ENCODE measurements around the gene CWC25. TPM values are rescaled to one million over a fixed set of nuclear protein-coding genes. Genes with fewer than 3 reads are reported as not detected.
"Not testable (repeated sequence)": the region's sequence is repeated elsewhere in the genome, so short reads cannot be mapped to it uniquely, and the experiment has no call there.

CWC25 gene
- polyA plus RNA-seq, 1 of the 3 experiments (the other 2 are of a cell fraction), result 15.6 TPM

DNA sequence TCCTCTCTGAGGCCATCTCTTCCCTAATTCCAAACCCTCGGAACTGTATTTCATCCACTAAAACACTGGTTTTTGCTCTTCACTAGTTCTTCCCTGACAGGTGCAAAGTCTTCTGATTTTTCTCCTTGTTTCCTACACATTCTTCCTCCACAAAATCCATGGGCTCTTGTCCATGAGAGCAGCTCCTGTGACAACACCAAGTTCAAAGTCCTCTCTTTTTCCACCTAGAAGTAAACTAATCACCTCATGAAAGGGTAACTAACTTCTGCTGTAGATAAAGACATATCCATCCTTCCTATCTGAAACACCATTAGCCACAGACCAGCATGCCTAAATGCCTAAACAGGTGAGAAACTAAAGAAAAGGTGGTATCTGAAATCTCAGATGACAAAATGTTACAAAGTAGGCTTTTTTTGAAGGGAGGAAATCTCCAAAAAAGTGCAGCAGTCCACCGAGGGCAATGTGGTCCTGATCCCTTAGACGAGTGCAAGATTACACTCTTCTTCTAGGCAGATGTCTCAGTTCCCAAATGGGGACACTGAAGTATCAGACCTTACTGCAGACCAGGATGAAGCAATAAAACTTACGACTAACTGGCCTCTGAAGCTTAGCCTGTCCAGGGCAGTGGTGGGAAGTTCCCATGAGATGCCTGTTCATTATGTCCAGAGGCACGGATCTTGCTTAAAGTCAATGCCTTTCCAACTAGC is 28.5 kb downstream of the CWC25 start:
- ChIA-PET CTCF (interaction anchor here (1.2 kb wide), 1 partner anchor 9 kb away, joined by 3 read pairs; no protein-coding TSS in a partner anchor), POLR2A (interaction anchor here (1.2 kb wide), 1 partner anchor 58 kb away, joined by 4 read pairs; the partner anchor contains the start of gene RPL23)
- peaks cover 77% of the 10 kb centered on the region for H3K79me2 ChIP-seq (ENCODE audit: insufficient read depth)
- no peak for TF ChIP-seq RFX5 (IDR thresholded peaks at IDR 0.05; ENCODE audit: low read length)
- peaks cover 12 to 31% of the 10 kb centered on the region in 2 experiments for H3K36me3 ChIP-seq (replicated peaks in 1 of 2; ENCODE audit: control insufficient read depth in 1 of 2, insufficient read depth in 2 of 2, low read length in 1 of 2)
- H3K4me2 ChIP-seq, result peak overlapping the region; percentile 86; the same call in 1 of the 2 replicates
- no peak overlapping the region for H3K9ac ChIP-seq
- H4K20me1 ChIP-seq (ENCODE audit: insufficient read depth), result peaks cover 32% of the 10 kb centered on the region
- H3K4me1 ChIP-seq (ENCODE audit: control insufficient read depth in 1 of 2, insufficient read depth in 2 of 2, low read depth in 1 of 2, low read length in 1 of 2), result peaks cover 6 to 19% of the 10 kb centered on the region in 2 experiments; a peak in 3 of 4 replicates
- WGBS (ENCODE audit: low lambda C conversion rate), result 95% methylated on average over 5 of the region's 5 CpGs
- H3K4me3 ChIP-seq (ENCODE audit: low read depth in 2 of 2, low read length in 1 of 2), result no peak overlapping the region
- peaks cover 14% of the 10 kb centered on the region for H3F3A ChIP-seq (replicated peaks; ENCODE audit: insufficient read depth)
- H3K27ac ChIP-seq (ENCODE audit: low read depth in 2 of 2, low read length in 1 of 2), result no peak overlapping the region
- no peaks in the 10 kb centered on the region for H3K9me2 ChIP-seq
- DNase-seq, result no peak
- H3K27me3 ChIP-seq (ENCODE audit: insufficient read depth), result no peaks in the 10 kb centered on the region
- no peak overlapping the region for H2AFZ ChIP-seq (ENCODE audit: low read depth)
- no peaks in the 10 kb centered on the region for H3K9me3 ChIP-seq

DNA sequence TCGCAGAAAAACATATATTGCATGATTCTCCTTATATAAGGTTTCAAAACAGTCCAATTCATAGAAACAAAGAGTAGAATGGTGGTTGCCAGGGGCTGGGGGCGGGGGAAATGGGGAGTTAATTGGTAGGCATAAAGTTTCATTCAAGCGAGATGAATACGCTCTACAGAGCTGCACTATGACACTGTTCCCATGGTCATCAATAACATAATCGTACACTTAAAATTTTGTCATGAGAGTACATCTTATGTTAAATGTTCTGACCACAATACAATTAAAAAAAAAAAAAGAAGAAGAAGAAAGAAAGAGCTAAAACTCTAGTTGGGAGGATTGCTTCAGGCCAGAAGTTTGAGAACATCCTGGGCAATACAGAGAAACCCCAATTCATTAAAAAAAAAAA is 30.9 kb downstream of the CWC25 start:
- Histone ChIP-seq H3K9me2 (no peaks in the 10 kb centered on the region), H2AFZ (ENCODE audit: low read depth) (no peak overlapping the region), H3K4me1 (ENCODE audit: control insufficient read depth in 1 of 2, insufficient read depth in 2 of 2, low read depth in 1 of 2, low read length in 1 of 2) (peaks cover 17 to 28% of the 10 kb centered on the region in 2 experiments), H3K9ac (no peak overlapping the region), H4K20me1 (ENCODE audit: insufficient read depth) (peaks cover 52% of the 10 kb centered on the region), H3F3A (replicated peaks; ENCODE audit: insufficient read depth) (peaks cover 5% of the 10 kb centered on the region), H3K27ac (ENCODE audit: low read depth in 2 of 2, low read length in 1 of 2) (no peak overlapping the region), H3K4me2 (no peak overlapping the region), H3K27me3 (ENCODE audit: insufficient read depth) (no peaks in the 10 kb centered on the region), H3K4me3 (ENCODE audit: low read depth in 2 of 2, low read length in 1 of 2) (no peak overlapping the region), H3K36me3 (replicated peaks in 1 of 2; ENCODE audit: control insufficient read depth in 1 of 2, insufficient read depth in 2 of 2, low read length in 1 of 2) (peaks cover 5 to 24% of the 10 kb centered on the region in 2 experiments), H3K79me2 (ENCODE audit: insufficient read depth) (peaks cover 100% of the 10 kb centered on the region), H3K9me3 (no peaks in the 10 kb centered on the region)
- ChIA-PET POLR2A (no interaction called here), CTCF (interaction anchor here (0.7 kb wide), 1 partner anchor 24 kb away, joined by 3 read pairs; no protein-coding TSS in a partner anchor)
- no peak for DNase-seq
- no peak for TF ChIP-seq TEAD4 (IDR thresholded peaks at IDR 0.05; ENCODE audit: borderline replicate concordance, insufficient read depth)
- no peak for TF ChIP-seq EZH2phosphoT487 (IDR thresholded peaks at IDR 0.05; ENCODE audit: borderline replicate concordance, low read depth)
- WGBS (ENCODE audit: low lambda C conversion rate), result 96% methylated on average over 5 of the region's 5 CpGs

GRCh38 chr17:38791162-38791561 is 34.0 kb downstream of the CWC25 start:
- TF ChIP-seq, protein P1, sequence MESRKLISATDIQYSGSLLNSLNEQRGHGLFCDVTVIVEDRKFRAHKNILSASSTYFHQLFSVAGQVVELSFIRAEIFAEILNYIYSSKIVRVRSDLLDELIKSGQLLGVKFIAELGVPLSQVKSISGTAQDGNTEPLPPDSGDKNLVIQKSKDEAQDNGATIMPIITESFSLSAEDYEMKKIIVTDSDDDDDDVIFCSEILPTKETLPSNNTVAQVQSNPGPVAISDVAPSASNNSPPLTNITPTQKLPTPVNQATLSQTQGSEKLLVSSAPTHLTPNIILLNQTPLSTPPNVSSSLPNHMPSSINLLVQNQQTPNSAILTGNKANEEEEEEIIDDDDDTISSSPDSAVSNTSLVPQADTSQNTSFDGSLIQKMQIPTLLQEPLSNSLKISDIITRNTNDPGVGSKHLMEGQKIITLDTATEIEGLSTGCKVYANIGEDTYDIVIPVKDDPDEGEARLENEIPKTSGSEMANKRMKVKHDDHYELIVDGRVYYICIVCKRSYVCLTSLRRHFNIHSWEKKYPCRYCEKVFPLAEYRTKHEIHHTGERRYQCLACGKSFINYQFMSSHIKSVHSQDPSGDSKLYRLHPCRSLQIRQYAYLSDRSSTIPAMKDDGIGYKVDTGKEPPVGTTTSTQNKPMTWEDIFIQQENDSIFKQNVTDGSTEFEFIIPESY (IDR thresholded peaks at IDR 0.05; ENCODE audit: borderline replicate concordance, low read depth), result no peak
- TF ChIP-seq RFX5 (IDR thresholded peaks at IDR 0.05; ENCODE audit: low read length), result no peak
- no peak for TF ChIP-seq RAD21 (IDR thresholded peaks at IDR 0.05; ENCODE audit: low read length)
- TF ChIP-seq FOSL2 (IDR thresholded peaks at IDR 0.05; ENCODE audit: borderline replicate concordance, low read depth), result no peak
- no peak for TF ChIP-seq SIN3A (IDR thresholded peaks at IDR 0.05; ENCODE audit: borderline replicate concordance, low read depth, low read length)
- TF ChIP-seq EZH2phosphoT487 (IDR thresholded peaks at IDR 0.05; ENCODE audit: borderline replicate concordance, low read depth), result no peak
- no peaks in the 10 kb centered on the region for H3K27me3 ChIP-seq (ENCODE audit: insufficient read depth)
- peaks cover 7 to 28% of the 10 kb centered on the region in 2 experiments for H3K36me3 ChIP-seq (replicated peaks in 1 of 2; ENCODE audit: control insufficient read depth in 1 of 2, insufficient read depth in 2 of 2, low read length in 1 of 2)
- H3K4me2 ChIP-seq, result no peak overlapping the region
- WGBS (ENCODE audit: low lambda C conversion rate), result over 99% methylated on average over 5 of the region's 5 CpGs
- POLR2A ChIA-PET, result interaction anchor here (0.7 kb wide), 1 partner anchor 953 kb away, joined by 7 read pairs; no protein-coding TSS in a partner anchor
- H3F3A ChIP-seq (replicated peaks; ENCODE audit: insufficient read depth), result peaks cover 5% of the 10 kb centered on the region
- H3K9ac ChIP-seq, result no peak overlapping the region
- CTCF ChIA-PET, result interaction anchor here (1.0 kb wide), 1 partner anchor 30 kb away, joined by 3 read pairs; no protein-coding TSS in a partner anchor
- H3K4me3 ChIP-seq (ENCODE audit: low read depth in 2 of 2, low read length in 1 of 2), result no peak overlapping the region
- H3K4me1 ChIP-seq (ENCODE audit: control insufficient read depth in 1 of 2, insufficient read depth in 2 of 2, low read depth in 1 of 2, low read length in 1 of 2), result peaks cover 11 to 18% of the 10 kb centered on the region in 2 experiments; a peak in 3 of 4 replicates
- no peaks in the 10 kb centered on the region for H3K9me3 ChIP-seq
- no peaks in the 10 kb centered on the region for H3K9me2 ChIP-seq
- peaks cover 100% of the 10 kb centered on the region for H3K79me2 ChIP-seq (ENCODE audit: insufficient read depth)
- no peak for DNase-seq
- H4K20me1 ChIP-seq (ENCODE audit: insufficient read depth), result peaks cover 58% of the 10 kb centered on the region
- H2AFZ ChIP-seq (ENCODE audit: low read depth), result no peak overlapping the region
- peak overlapping the region in 1 of 2 experiments; percentile 11; a peak in 1 of 4 replicates for H3K27ac ChIP-seq (ENCODE audit: low read depth in 2 of 2, low read length in 1 of 2)

GRCh38 chr17:38790148-38790707 is 34.9 kb downstream of the CWC25 start:
- CTCF ChIA-PET, result not testable (repeated sequence)
- H3K79me2 ChIP-seq (ENCODE audit: insufficient read depth), result peaks cover 99% of the 10 kb centered on the region
- peak overlapping the region; percentile 11 to 77; a peak in 3 of 4 replicates for H3K27ac ChIP-seq (ENCODE audit: low read depth in 2 of 2, low read length in 1 of 2)

More at GRCh38 chr17:38790148-38790707, 34.9 kb downstream of the CWC25 start:
- H3K9ac ChIP-seq; POLR2A ChIA-PET; H3K9me3 ChIP-seq; DNase-seq; H3K4me3 ChIP-seq (ENCODE audit: low read depth in 2 of 2, low read length in 1 of 2); H2AFZ ChIP-seq (ENCODE audit: low read depth); H3F3A ChIP-seq (replicated peaks; ENCODE audit: insufficient read depth); H3K27me3 ChIP-seq (ENCODE audit: insufficient read depth); H3K9me2 ChIP-seq: not testable (repeated sequence)
- 0 out of 2 replicates have a peak overlapping the region, but pooled peaks have one; percentile 37 for H3K4me2 ChIP-seq
- H3K36me3 ChIP-seq (replicated peaks in 1 of 2; ENCODE audit: control insufficient read depth in 1 of 2, insufficient read depth in 2 of 2, low read length in 1 of 2), result peaks cover 13 to 29% of the 10 kb centered on the region in 2 experiments
- WGBS (ENCODE audit: low lambda C conversion rate), result 85% methylated on average over 13 of the region's 13 CpGs
- peaks cover 55% of the 10 kb centered on the region for H4K20me1 ChIP-seq (ENCODE audit: insufficient read depth)
- peaks cover 11 to 18% of the 10 kb centered on the region in 2 experiments; a peak in 3 of 4 replicates for H3K4me1 ChIP-seq (ENCODE audit: control insufficient read depth in 1 of 2, insufficient read depth in 2 of 2, low read depth in 1 of 2, low read length in 1 of 2)

Measured in SK-N-SH (cell line).